HPDE6-E6E7 (cell line): ENCODE data around the gene C7orf25.
A peak's percentile ranks its signal among the peaks of the same experiment; 100 is the strongest.

Experiments
- DNase-seq: peaks from one replicate; pipeline ENCODE4 v3.0.0; 2011; ENCODE audit warnings: missing footprints; ENCODE audit errors: extremely low spot score

Gene C7orf25

GRCh38 chr7:42877862-42878261 is 34.0 kb downstream of the C7orf25 start:
- no peak for DNase-seq

- peak; percentile 58 for DNase-seq
Observed at GRCh38 chr7:42876182-42877068, 35.4 kb downstream of the C7orf25 start.

- no peak for DNase-seq
Observed at GRCh38 chr7:42869131-42870020, 42.5 kb downstream of the C7orf25 start.

GRCh38 chr7:42868480-42868879 is 43.4 kb downstream of the C7orf25 start:
- no peak for DNase-seq
